Measurements from ENCODE around the gene MROH8.
"Not testable (repeated sequence)": the region's sequence is repeated elsewhere in the genome, so short reads cannot be mapped to it uniquely, and the experiment has no call there.

MROH8 gene

GRCh38 chr20:37128803-37129202 lies 50.5 kb downstream of the MROH8 start:
- Histone ChIP-seq H3K4me1 (ENCODE audit: control insufficient read depth, insufficient read depth, low read length) (no peaks in the 10 kb centered on the region), H3K36me3 (ENCODE audit: control insufficient read depth, insufficient read depth, low read length) (no peaks in the 10 kb centered on the region), H3K27ac (ENCODE audit: low read length) (no peak overlapping the region), H3K27me3 (ENCODE audit: control insufficient read depth, insufficient read depth, low read length) (no peaks in the 10 kb centered on the region), H3K4me3 (ENCODE audit: low read length) (no peak overlapping the region), H3K9me3 (ENCODE audit: control insufficient read depth, insufficient read depth, low read length) (no peaks in the 10 kb centered on the region)
- no peak for DNase-seq (ENCODE audit: low read depth, low spot score)
- WGBS (ENCODE audit: insufficient coverage, insufficient read length), result no CpG with 5 or more reads among the region's 3 CpGs

DNA sequence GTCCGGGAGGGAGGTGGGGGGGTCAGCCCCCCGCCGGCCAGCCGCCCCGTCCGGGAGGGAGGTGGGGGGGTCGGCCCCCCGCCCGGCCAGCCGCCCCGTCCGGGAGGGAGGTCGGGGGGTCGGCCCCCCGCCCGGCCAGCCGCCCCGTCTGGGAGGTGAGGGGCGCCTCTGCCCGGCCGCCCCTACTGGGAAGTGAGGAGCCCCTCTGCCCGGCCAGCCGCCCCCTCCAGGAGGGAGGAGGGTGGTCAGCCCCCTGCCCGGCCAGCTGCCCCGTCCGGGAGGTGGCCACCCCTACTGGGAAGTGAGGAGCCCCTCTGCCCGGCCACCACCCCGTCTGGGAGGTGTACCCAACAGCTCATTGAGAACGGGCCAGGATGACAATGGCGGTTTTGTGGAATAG lies 53.1 kb downstream of the MROH8 start:
- not testable (repeated sequence) for H3K27me3 ChIP-seq (ENCODE audit: control insufficient read depth, insufficient read depth, low read length); H3K36me3 ChIP-seq (ENCODE audit: control insufficient read depth, insufficient read depth, low read length); H3K4me1 ChIP-seq (ENCODE audit: control insufficient read depth, insufficient read depth, low read length); H3K4me3 ChIP-seq (ENCODE audit: low read length); H3K27ac ChIP-seq (ENCODE audit: low read length); H3K9me3 ChIP-seq (ENCODE audit: control insufficient read depth, insufficient read depth, low read length); DNase-seq (ENCODE audit: low read depth, low spot score)
- no CpG with 5 or more reads among the region's 30 CpGs for WGBS (ENCODE audit: insufficient coverage, insufficient read length)

DNA sequence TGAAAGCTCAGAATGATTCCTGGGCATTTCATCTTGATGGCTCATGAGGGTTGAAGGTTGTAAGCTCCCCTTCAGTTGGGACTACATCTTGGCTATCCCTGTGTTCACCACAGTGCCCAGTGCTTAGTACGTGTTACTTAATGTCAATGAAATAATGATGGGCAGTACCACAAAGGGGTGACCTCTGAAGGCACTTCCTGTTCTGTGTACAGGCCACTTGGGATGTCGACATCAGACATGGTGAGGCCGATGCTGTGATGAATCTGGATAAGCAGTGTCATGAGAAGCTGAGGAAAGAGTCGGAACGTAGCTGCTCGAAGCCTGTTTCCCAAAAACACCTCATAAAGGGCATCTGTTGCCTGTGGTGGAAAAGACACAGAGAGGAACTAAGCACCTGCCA lies 55.9 kb downstream of the MROH8 start:
- no peak for DNase-seq (ENCODE audit: low read depth, low spot score)
- Histone ChIP-seq H3K4me3 (ENCODE audit: low read length) (no peak overlapping the region), H3K27ac (ENCODE audit: low read length) (no peak overlapping the region), H3K9me3 (ENCODE audit: control insufficient read depth, insufficient read depth, low read length) (no peaks in the 10 kb centered on the region), H3K4me1 (ENCODE audit: control insufficient read depth, insufficient read depth, low read length) (no peaks in the 10 kb centered on the region), H3K27me3 (ENCODE audit: control insufficient read depth, insufficient read depth, low read length) (no peaks in the 10 kb centered on the region), H3K36me3 (ENCODE audit: control insufficient read depth, insufficient read depth, low read length) (no peaks in the 10 kb centered on the region)
- no CpG with 5 or more reads among the region's 6 CpGs for WGBS (ENCODE audit: insufficient coverage, insufficient read length)

- DNase-seq (ENCODE audit: low read depth, low spot score), result no peak
- no peaks in the 10 kb centered on the region for H3K27me3 ChIP-seq (ENCODE audit: control insufficient read depth, insufficient read depth, low read length)
- no peaks in the 10 kb centered on the region for H3K9me3 ChIP-seq (ENCODE audit: control insufficient read depth, insufficient read depth, low read length)
- H3K27ac ChIP-seq (ENCODE audit: low read length), result no peak overlapping the region
- no peak overlapping the region for H3K4me3 ChIP-seq (ENCODE audit: low read length)
- no CpG with 5 or more reads among the region's 4 CpGs for WGBS (ENCODE audit: insufficient coverage, insufficient read length)
- H3K36me3 ChIP-seq (ENCODE audit: control insufficient read depth, insufficient read depth, low read length), result no peaks in the 10 kb centered on the region
- no peaks in the 10 kb centered on the region for H3K4me1 ChIP-seq (ENCODE audit: control insufficient read depth, insufficient read depth, low read length)
Measured at GRCh38 chr20:37120497-37120896, 58.9 kb downstream of the MROH8 start.

DNA sequence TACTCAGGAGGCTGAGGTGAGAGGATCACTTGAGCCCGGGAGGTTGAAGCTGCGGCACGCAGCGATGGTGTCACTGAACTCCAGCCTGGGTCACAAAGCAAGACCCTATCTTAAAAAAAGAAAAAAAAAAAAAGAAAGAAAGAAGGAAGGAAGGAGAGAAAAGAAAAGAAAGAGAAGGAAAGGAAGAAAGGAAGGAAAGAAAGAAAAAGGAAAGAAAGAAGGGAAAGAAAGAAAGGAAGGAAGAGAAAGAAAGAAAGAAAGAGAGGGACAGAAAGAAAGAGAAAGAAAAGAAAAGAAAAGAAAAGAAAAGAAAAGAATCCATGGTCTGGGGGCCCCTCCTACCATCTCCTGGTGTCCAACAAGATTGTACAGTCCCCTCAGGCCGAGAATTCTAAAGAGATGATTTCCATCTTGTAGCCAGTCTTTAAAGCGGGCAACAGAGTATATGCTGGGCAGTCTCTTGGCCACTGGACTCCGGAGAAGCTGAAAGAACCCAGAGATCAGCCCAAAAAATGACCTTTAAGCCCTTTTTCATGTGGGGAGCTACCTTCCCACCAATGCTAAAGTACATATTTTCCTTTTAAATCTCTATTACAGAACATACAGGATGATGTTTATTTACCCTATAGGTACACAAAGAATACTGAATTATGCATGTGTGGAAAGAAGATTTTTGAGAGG lies 59.9 kb downstream of the MROH8 start:
- DNase-seq (ENCODE audit: low read depth, low spot score), result no peak
- H3K36me3 ChIP-seq (ENCODE audit: control insufficient read depth, insufficient read depth, low read length), result no peaks in the 10 kb centered on the region
- H3K4me1 ChIP-seq (ENCODE audit: control insufficient read depth, insufficient read depth, low read length), result no peaks in the 10 kb centered on the region
- no peak overlapping the region for H3K4me3 ChIP-seq (ENCODE audit: low read length)
- no CpG with 5 or more reads among the region's 7 CpGs for WGBS (ENCODE audit: insufficient coverage, insufficient read length)
- H3K27me3 ChIP-seq (ENCODE audit: control insufficient read depth, insufficient read depth, low read length), result no peaks in the 10 kb centered on the region
- no peaks in the 10 kb centered on the region for H3K9me3 ChIP-seq (ENCODE audit: control insufficient read depth, insufficient read depth, low read length)
- no peak overlapping the region for H3K27ac ChIP-seq (ENCODE audit: low read length)

DNA sequence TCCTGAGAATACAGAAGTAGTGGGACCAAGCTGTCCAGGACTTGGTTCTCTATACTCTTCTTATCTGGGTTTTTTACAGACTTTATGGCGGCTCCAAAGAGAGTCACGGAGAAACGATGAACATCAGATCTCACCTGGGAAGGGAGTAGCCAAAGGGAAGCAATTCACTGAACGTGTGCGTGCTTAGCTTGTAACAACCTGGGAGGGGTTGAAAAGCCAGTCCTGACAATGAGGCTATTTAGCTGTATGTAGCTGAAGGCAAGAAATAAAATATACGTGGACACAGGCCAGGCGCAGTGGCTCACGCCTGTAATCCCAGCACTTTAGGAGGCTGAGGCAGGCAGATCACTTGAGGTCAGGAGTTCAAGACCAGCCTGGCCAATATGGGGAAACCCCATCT lies 65.3 kb downstream of the MROH8 start:
- no peaks in the 10 kb centered on the region for H3K36me3 ChIP-seq (ENCODE audit: control insufficient read depth, insufficient read depth, low read length)
- no peaks in the 10 kb centered on the region for H3K27me3 ChIP-seq (ENCODE audit: control insufficient read depth, insufficient read depth, low read length)
- no peak for DNase-seq (ENCODE audit: low read depth, low spot score)
- WGBS (ENCODE audit: insufficient coverage, insufficient read length), result no CpG with 5 or more reads among the region's 8 CpGs
- H3K27ac ChIP-seq (ENCODE audit: low read length), result no peak overlapping the region
- H3K9me3 ChIP-seq (ENCODE audit: control insufficient read depth, insufficient read depth, low read length), result no peaks in the 10 kb centered on the region
- H3K4me3 ChIP-seq (ENCODE audit: low read length), result no peak overlapping the region
- H3K4me1 ChIP-seq (ENCODE audit: control insufficient read depth, insufficient read depth, low read length), result no peaks in the 10 kb centered on the region

DNA sequence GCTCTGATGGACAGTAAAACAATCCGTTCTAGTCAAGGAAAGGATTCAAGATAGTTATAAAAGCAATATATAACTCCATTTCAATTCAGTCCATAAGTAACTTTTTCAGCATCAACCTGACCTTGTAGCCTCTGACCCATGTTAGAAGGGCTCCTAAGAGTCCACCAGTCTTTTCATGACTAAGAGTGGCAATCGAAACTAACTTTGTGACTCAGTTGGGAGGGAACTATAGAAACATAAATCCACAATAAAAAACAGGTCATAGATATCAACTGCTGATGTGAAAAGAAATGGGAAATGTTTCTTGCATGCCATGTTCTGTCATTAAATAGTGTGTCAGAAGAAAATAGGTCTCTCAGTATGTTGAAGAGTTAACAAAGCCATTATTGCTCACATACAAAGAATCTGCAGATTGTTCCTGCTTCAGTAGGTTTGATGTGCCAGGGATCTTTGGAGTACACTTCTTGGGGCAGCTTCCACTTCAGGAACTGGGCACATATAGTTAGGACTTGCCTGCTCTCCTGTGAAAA lies 67.4 kb downstream of the MROH8 start:
- no peaks in the 10 kb centered on the region for H3K36me3 ChIP-seq (ENCODE audit: control insufficient read depth, insufficient read depth, low read length)
- no peaks in the 10 kb centered on the region for H3K9me3 ChIP-seq (ENCODE audit: control insufficient read depth, insufficient read depth, low read length)
- DNase-seq (ENCODE audit: low read depth, low spot score), result no peak
- H3K27ac ChIP-seq (ENCODE audit: low read length), result no peak overlapping the region
- H3K4me1 ChIP-seq (ENCODE audit: control insufficient read depth, insufficient read depth, low read length), result no peaks in the 10 kb centered on the region
- WGBS (ENCODE audit: insufficient coverage, insufficient read length), result no CpG with 5 or more reads among the region's 2 CpGs
- H3K27me3 ChIP-seq (ENCODE audit: control insufficient read depth, insufficient read depth, low read length), result no peaks in the 10 kb centered on the region
- no peak overlapping the region for H3K4me3 ChIP-seq (ENCODE audit: low read length)

- no CpG with 5 or more reads among the region's 4 CpGs for WGBS (ENCODE audit: insufficient coverage, insufficient read length)
- H3K27ac ChIP-seq (ENCODE audit: low read length), result no peak overlapping the region
- H3K36me3 ChIP-seq (ENCODE audit: control insufficient read depth, insufficient read depth, low read length), result no peaks in the 10 kb centered on the region
- no peaks in the 10 kb centered on the region for H3K27me3 ChIP-seq (ENCODE audit: control insufficient read depth, insufficient read depth, low read length)
- H3K4me3 ChIP-seq (ENCODE audit: low read length), result no peak overlapping the region
- no peak for DNase-seq (ENCODE audit: low read depth, low spot score)
- H3K9me3 ChIP-seq (ENCODE audit: control insufficient read depth, insufficient read depth, low read length), result no peaks in the 10 kb centered on the region
- no peaks in the 10 kb centered on the region for H3K4me1 ChIP-seq (ENCODE audit: control insufficient read depth, insufficient read depth, low read length)
Measured at GRCh38 chr20:37108676-37109075, 70.7 kb downstream of the MROH8 start.

GRCh38 chr20:37102571-37102970 lies 76.8 kb downstream of the MROH8 start:
- DNase-seq (ENCODE audit: low read depth, low spot score), result no peak
- WGBS (ENCODE audit: insufficient coverage, insufficient read length), result no CpG with 5 or more reads among the region's 6 CpGs
- H3K4me1 ChIP-seq (ENCODE audit: control insufficient read depth, insufficient read depth, low read length), result no peaks in the 10 kb centered on the region

GRCh38 chr20:37096415-37097041 lies 82.8 kb downstream of the MROH8 start:
- no peak for DNase-seq (ENCODE audit: low read depth, low spot score)
- Histone ChIP-seq H3K27ac (ENCODE audit: low read length) (no peak overlapping the region), H3K36me3 (ENCODE audit: control insufficient read depth, insufficient read depth, low read length) (no peaks in the 10 kb centered on the region), H3K9me3 (ENCODE audit: control insufficient read depth, insufficient read depth, low read length) (no peaks in the 10 kb centered on the region), H3K4me3 (ENCODE audit: low read length) (no peak overlapping the region), H3K4me1 (ENCODE audit: control insufficient read depth, insufficient read depth, low read length) (no peaks in the 10 kb centered on the region), H3K27me3 (ENCODE audit: control insufficient read depth, insufficient read depth, low read length) (no peaks in the 10 kb centered on the region)
- WGBS (ENCODE audit: insufficient coverage, insufficient read length), result no CpG with 5 or more reads among the region's 11 CpGs

More at GRCh38 chr20:37102571-37102970, 76.8 kb downstream of the MROH8 start:
- no peak overlapping the region for H3K4me3 ChIP-seq (ENCODE audit: low read length)
- H3K27ac ChIP-seq (ENCODE audit: low read length), result no peak overlapping the region
- H3K36me3 ChIP-seq (ENCODE audit: control insufficient read depth, insufficient read depth, low read length), result no peaks in the 10 kb centered on the region
- H3K9me3 ChIP-seq (ENCODE audit: control insufficient read depth, insufficient read depth, low read length), result no peaks in the 10 kb centered on the region
- H3K27me3 ChIP-seq (ENCODE audit: control insufficient read depth, insufficient read depth, low read length), result no peaks in the 10 kb centered on the region
